Adrenal gland (tissue), 5 donors: ENCODE measurements around the gene MCM5.

ENCODE experiments used
- POLR2A ChIP-seq, 2 donors: fragments of 450-650 bp; IDR thresholded peaks; one replicate each; pipeline ENCODE4 v1.6.1; 2017; ENCODE audit warnings: antibody characterized with exemption in 2 of 2, mild to moderate bottlenecking in 2 of 2, moderate library complexity in 1 of 2
- TF ChIP-seq, protein P1 (sequence below), 6 experiments: fragments of 450-650 bp in 4 of 6; fragments of 200-600 bp in 2 of 6; sonication (generic) in 1 of 6; IDR thresholded peaks; 1 replicate in 5 of 6; 2 replicates in 1 of 6; pipeline versions ENCODE4 v1.5.1 to v1.8.0; 2016 to 2021; ENCODE audit warnings: antibody characterized with exemption in 6 of 6, mild to moderate bottlenecking in 2 of 6, moderate library complexity in 1 of 6
- donor health status: DM: no; HTN: no; CAD: no.

DNA sequence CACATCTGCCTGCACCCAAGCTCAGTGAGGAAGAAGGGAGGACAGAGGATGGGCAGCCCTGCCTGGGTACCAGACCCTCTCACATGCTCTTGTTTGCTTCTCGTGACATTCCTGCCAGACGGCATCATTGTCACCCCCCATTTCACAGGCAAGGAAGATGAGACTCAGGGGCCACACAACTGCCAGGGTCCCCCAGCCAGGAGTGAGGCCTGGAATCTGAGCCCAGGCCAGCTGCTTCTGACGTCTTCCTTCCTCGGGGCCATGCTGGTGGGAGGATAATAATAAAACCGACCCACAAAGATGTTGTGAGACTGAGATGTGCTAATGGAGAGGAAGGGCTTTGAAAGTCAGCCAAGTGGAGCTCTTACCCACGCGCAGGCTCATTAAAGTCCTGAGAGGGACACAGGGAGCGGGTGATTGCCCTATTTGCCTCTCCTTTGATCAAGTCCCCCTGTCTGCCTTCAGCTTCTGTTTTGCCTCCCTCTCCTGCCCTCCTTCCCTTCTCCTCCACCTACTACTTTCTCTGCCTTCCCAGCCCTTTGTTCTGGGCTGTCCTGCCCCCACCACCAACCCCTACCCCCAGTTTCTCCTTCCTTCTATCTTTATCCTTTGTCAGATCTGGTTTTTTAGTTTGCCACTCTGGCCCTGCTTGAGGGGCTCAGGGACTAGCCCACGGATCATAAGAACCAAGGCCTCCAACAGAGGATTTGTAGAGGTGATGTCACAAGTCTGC lies 62.7 kb downstream of the MCM5 start:
- TF ChIP-seq, protein P1, sequence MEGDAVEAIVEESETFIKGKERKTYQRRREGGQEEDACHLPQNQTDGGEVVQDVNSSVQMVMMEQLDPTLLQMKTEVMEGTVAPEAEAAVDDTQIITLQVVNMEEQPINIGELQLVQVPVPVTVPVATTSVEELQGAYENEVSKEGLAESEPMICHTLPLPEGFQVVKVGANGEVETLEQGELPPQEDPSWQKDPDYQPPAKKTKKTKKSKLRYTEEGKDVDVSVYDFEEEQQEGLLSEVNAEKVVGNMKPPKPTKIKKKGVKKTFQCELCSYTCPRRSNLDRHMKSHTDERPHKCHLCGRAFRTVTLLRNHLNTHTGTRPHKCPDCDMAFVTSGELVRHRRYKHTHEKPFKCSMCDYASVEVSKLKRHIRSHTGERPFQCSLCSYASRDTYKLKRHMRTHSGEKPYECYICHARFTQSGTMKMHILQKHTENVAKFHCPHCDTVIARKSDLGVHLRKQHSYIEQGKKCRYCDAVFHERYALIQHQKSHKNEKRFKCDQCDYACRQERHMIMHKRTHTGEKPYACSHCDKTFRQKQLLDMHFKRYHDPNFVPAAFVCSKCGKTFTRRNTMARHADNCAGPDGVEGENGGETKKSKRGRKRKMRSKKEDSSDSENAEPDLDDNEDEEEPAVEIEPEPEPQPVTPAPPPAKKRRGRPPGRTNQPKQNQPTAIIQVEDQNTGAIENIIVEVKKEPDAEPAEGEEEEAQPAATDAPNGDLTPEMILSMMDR (IDR thresholded peaks at IDR 0.05), result no peak
- TF ChIP-seq POLR2A (IDR thresholded peaks at IDR 0.05), result no peak
